Measurements from ENCODE around the gene LINGO4.

- TF ChIP-seq, protein P1, sequence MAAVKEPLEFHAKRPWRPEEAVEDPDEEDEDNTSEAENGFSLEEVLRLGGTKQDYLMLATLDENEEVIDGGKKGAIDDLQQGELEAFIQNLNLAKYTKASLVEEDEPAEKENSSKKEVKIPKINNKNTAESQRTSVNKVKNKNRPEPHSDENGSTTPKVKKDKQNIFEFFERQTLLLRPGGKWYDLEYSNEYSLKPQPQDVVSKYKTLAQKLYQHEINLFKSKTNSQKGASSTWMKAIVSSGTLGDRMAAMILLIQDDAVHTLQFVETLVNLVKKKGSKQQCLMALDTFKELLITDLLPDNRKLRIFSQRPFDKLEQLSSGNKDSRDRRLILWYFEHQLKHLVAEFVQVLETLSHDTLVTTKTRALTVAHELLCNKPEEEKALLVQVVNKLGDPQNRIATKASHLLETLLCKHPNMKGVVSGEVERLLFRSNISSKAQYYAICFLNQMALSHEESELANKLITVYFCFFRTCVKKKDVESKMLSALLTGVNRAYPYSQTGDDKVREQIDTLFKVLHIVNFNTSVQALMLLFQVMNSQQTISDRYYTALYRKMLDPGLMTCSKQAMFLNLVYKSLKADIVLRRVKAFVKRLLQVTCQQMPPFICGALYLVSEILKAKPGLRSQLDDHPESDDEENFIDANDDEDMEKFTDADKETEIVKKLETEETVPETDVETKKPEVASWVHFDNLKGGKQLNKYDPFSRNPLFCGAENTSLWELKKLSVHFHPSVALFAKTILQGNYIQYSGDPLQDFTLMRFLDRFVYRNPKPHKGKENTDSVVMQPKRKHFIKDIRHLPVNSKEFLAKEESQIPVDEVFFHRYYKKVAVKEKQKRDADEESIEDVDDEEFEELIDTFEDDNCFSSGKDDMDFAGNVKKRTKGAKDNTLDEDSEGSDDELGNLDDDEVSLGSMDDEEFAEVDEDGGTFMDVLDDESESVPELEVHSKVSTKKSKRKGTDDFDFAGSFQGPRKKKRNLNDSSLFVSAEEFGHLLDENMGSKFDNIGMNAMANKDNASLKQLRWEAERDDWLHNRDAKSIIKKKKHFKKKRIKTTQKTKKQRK (IDR thresholded peaks at IDR 0.05; ENCODE audit: low read depth, low read length): no peak
- no peak for TF ChIP-seq EP300 (IDR thresholded peaks at IDR 0.05; ENCODE audit: borderline replicate concordance in 1 of 2, control insufficient read depth in 1 of 2, low read depth in 2 of 2, low read length in 2 of 2)
- TF ChIP-seq SIN3A (IDR thresholded peaks at IDR 0.05; ENCODE audit: low read depth, low read length): no peak
- no peak for TF ChIP-seq SRF (IDR thresholded peaks at IDR 0.05; ENCODE audit: low read depth in 2 of 2, low read length in 2 of 2)
- TF ChIP-seq ZSCAN29 (IDR thresholded peaks at IDR 0.05): no peak
- TF ChIP-seq, protein P2, sequence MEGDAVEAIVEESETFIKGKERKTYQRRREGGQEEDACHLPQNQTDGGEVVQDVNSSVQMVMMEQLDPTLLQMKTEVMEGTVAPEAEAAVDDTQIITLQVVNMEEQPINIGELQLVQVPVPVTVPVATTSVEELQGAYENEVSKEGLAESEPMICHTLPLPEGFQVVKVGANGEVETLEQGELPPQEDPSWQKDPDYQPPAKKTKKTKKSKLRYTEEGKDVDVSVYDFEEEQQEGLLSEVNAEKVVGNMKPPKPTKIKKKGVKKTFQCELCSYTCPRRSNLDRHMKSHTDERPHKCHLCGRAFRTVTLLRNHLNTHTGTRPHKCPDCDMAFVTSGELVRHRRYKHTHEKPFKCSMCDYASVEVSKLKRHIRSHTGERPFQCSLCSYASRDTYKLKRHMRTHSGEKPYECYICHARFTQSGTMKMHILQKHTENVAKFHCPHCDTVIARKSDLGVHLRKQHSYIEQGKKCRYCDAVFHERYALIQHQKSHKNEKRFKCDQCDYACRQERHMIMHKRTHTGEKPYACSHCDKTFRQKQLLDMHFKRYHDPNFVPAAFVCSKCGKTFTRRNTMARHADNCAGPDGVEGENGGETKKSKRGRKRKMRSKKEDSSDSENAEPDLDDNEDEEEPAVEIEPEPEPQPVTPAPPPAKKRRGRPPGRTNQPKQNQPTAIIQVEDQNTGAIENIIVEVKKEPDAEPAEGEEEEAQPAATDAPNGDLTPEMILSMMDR (IDR thresholded peaks at IDR 0.05 in 2 of 3, conservative IDR thresholded peaks at IDR 0.05 in 1 of 3; ENCODE audit: control insufficient read depth in 2 of 3, extremely low read depth in 1 of 3, insufficient read depth in 1 of 3, low read depth in 3 of 3, low read length in 3 of 3): no peak
- TF ChIP-seq RFX5 (IDR thresholded peaks at IDR 0.05; ENCODE audit: low read depth, low read length): no peak
- no peak for TF ChIP-seq ATF2 (IDR thresholded peaks at IDR 0.05; ENCODE audit: low read length)
- no peak for TF ChIP-seq HDAC2 (IDR thresholded peaks at IDR 0.05)
- TF ChIP-seq POLR2A (IDR thresholded peaks at IDR 0.05; ENCODE audit: low read depth, low read length): no peak
Observed at GRCh38 chr1:151854658-151855057, 49.4 kb upstream of the LINGO4 start.

Measured in GM12878 (cell line).